Measurements from ENCODE around the gene MYRIP. TPM values are rescaled to one million over a fixed set of nuclear protein-coding genes. Genes with fewer than 3 reads are reported as not detected.

Gene MYRIP
- total RNA-seq, 2 donors from 2014 or later, result 6.3 to 8.7 TPM

DNA sequence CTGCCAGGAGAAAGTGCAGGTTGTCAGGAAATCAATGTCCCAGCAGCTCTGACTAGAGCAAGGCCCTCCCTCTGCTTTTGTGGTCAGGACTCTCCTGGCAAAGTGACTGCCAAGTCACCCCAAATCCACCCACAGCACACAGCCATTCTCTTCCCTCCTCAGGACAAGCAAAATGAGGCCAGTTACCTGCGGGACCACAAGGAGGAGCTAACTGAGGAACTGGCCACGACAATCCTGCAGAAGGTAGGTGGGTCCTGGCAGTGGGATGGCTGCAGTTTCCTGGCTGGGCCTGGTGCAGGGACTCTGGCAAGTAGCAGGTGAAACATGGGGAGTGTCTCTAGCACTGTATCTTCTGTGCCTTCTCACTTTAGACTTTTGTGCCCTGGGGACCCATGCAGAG is 357.6 kb downstream of the MYRIP start:
- Histone ChIP-seq H3K9ac (ENCODE audit: low read depth in 2 of 2, low read length in 2 of 2) (no peak overlapping the region), H3K36me3 (no peaks in the 10 kb centered on the region), H3K4me1 (no peaks in the 10 kb centered on the region), H3K9me3 (no peaks in the 10 kb centered on the region), H3K27me3 (no peaks in the 10 kb centered on the region), H3K27ac (no peak overlapping the region), H3K4me3 (no peak overlapping the region)
- DNase-seq, result no peak
- intact Hi-C loops (cut with DNase I), result no loop called here
- TF ChIP-seq, protein P1, sequence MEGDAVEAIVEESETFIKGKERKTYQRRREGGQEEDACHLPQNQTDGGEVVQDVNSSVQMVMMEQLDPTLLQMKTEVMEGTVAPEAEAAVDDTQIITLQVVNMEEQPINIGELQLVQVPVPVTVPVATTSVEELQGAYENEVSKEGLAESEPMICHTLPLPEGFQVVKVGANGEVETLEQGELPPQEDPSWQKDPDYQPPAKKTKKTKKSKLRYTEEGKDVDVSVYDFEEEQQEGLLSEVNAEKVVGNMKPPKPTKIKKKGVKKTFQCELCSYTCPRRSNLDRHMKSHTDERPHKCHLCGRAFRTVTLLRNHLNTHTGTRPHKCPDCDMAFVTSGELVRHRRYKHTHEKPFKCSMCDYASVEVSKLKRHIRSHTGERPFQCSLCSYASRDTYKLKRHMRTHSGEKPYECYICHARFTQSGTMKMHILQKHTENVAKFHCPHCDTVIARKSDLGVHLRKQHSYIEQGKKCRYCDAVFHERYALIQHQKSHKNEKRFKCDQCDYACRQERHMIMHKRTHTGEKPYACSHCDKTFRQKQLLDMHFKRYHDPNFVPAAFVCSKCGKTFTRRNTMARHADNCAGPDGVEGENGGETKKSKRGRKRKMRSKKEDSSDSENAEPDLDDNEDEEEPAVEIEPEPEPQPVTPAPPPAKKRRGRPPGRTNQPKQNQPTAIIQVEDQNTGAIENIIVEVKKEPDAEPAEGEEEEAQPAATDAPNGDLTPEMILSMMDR (IDR thresholded peaks at IDR 0.05), result no peak

DNA sequence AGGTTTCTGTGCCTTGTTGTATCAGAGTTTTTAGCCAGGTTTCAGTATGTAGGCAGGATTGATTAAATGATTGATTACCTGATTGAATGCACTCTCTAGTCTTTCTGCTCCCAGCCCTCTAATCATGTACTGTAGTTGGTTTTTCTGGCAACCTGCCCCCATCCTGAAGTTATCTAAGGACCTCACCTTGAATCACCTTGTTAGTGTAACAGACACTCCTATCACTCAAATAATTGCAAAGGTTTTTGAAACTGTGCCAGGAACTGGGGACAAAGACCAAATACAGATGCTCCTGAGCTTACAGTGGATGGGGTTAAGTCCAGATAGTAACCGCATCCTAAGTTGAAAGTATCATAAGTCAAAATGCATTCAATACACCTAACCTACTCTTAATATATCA is 358.5 kb downstream of the MYRIP start:
- H3K9ac ChIP-seq (ENCODE audit: low read depth in 2 of 2, low read length in 2 of 2), result no peak overlapping the region
- DNase-seq, result no peak
- no peaks in the 10 kb centered on the region for H3K9me3 ChIP-seq
- no peak overlapping the region for H3K27ac ChIP-seq
- no peak overlapping the region for H3K4me3 ChIP-seq
- no peaks in the 10 kb centered on the region for H3K27me3 ChIP-seq
- H3K4me1 ChIP-seq, result no peaks in the 10 kb centered on the region
- intact Hi-C loops (cut with DNase I), result no loop called here
- TF ChIP-seq, protein P1 (IDR thresholded peaks at IDR 0.05), result no peak
- H3K36me3 ChIP-seq, result no peaks in the 10 kb centered on the region

DNA sequence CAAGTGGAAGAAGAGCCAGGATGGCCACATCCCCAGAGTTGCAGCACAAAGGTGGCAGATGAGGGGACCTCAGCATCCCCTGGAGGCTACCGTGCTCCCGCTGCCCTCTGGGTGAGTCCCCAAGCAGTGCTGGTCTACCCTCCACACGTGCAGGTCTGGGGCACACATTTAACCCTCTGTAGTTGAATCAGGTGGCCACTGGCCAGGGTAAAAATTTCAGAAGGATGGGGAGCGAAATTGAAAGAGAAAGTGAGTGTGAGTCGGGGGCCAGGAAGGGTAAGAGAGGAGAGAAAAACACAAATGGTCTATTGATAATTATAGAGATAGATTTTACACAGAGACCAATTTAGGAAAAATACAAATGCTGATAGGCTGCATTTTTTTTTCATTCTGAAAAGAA is 360.6 kb downstream of the MYRIP start:
- DNase-seq, result no peak
- Histone ChIP-seq H3K4me3 (no peak overlapping the region), H3K4me1 (no peaks in the 10 kb centered on the region), H3K27me3 (no peaks in the 10 kb centered on the region), H3K9ac (ENCODE audit: low read depth in 2 of 2, low read length in 2 of 2) (no peak overlapping the region), H3K36me3 (no peaks in the 10 kb centered on the region), H3K9me3 (no peaks in the 10 kb centered on the region), H3K27ac (no peak overlapping the region)
- intact Hi-C loops (cut with DNase I), result loop anchor here (10.0 kb wide), 1 partner anchor 625 kb away; no protein-coding TSS in a partner anchor
- TF ChIP-seq, protein P1 (IDR thresholded peaks at IDR 0.05), result no peak

DNA sequence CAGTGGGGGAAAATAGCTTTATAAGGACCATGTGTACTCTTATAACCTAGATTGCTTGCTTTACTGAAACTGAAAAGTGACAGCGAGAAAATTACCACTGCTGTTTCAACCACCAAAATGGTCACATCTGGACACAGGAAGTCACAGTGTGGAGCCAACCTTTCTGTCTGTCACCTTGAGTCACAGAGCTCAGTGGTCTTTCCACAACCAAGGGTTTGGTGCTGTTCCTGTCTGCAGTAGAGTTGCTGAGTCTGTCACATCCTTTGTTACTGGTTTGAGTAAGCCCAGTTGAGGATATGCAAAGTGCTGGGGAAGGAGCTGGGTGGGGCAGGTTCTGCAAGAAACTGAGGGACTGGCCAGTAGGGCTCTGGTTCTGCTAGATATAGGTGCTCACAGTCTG is 361.0 kb downstream of the MYRIP start:
- intact Hi-C loops (cut with DNase I), result loop anchor here (10.0 kb wide), 1 partner anchor 626 kb away; no protein-coding TSS in a partner anchor
- no peaks in the 10 kb centered on the region for H3K9me3 ChIP-seq

DNA sequence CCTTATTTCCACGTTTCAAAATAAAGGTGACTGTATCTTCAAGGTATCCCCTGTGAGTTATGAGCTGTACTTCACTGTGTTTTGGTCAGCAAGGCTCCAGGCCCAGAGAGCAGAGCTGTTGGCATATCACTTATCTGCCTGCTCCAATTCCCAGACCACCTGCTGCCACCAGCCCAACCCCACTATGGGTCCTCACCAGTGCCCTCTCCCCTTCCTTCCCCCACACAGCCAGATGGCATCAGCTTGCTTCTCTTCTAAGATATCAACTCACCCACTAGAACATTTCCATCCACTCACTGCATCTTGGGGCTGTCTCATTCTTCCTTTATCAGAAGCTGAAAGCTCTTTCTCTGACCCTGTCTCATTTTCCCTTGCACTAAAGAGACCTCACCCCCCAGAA is 363.2 kb downstream of the MYRIP start:
- H3K4me3 ChIP-seq, result no peak overlapping the region
- TF ChIP-seq, protein P1 (IDR thresholded peaks at IDR 0.05), result no peak
- no peak overlapping the region for H3K9ac ChIP-seq (ENCODE audit: low read depth in 2 of 2, low read length in 2 of 2)
- H3K27ac ChIP-seq, result no peak overlapping the region
- no peaks in the 10 kb centered on the region for H3K9me3 ChIP-seq
- intact Hi-C loops (cut with DNase I), result loop anchor here (10.0 kb wide), 1 partner anchor 628 kb away; no protein-coding TSS in a partner anchor
- H3K27me3 ChIP-seq, result no peaks in the 10 kb centered on the region
- no peak for DNase-seq
- no peaks in the 10 kb centered on the region for H3K36me3 ChIP-seq
- no peaks in the 10 kb centered on the region for H3K4me1 ChIP-seq

More for the DNA sequence above, 361.0 kb downstream of the MYRIP start:
- TF ChIP-seq, protein P1 (IDR thresholded peaks at IDR 0.05), result no peak
- no peak for DNase-seq
- Histone ChIP-seq H3K27me3 (no peaks in the 10 kb centered on the region), H3K36me3 (no peaks in the 10 kb centered on the region), H3K27ac (no peak overlapping the region), H3K9ac (ENCODE audit: low read depth in 2 of 2, low read length in 2 of 2) (no peak overlapping the region), H3K4me1 (no peaks in the 10 kb centered on the region), H3K4me3 (no peak overlapping the region)
